ENCODE results near the gene SRD5A2. TPM values are rescaled to one million over a fixed set of nuclear protein-coding genes. Genes with fewer than 3 reads are reported as not detected.

SRD5A2 gene
- total and polyA plus RNA-seq, 2 of the 8 experiments (the other 6 are each of a cell fraction or from before 2014, with no cell fraction given) = 0.02 TPM; not detected in 1

DNA sequence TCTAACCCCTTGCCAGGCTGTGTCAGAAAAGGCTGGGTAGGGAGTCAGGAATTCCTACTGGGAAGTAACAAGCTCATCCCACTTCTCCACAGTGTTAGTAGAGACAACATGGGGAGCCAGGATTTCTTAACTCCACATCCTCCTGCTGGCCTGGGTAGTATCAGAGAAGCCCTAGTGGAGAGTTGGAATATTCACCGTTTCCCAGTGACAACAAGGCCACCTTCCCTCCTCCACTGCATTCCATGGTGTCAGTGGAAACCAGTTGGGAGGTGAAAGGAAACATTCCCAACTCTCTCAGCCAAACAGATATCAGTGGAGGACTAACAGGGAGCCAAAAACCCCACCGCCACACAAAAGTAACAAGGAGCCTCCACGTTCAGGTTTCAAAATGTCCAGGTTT, 41.2 kb downstream of the SRD5A2 start:
- Histone ChIP-seq H3K27me3 (replicated peaks in 1 of 4; ENCODE audit: control insufficient read depth in 3 of 4, extremely low read depth in 1 of 4, insufficient read depth in 3 of 4, low read length in 3 of 4) (no peaks in the 10 kb centered on the region), H2AFZ (ENCODE audit: low read length) (no peak overlapping the region), H3K23me2 (ENCODE audit: low read depth, low read length) (no peaks in the 10 kb centered on the region), H3K79me2 (ENCODE audit: control insufficient read depth in 1 of 2, insufficient read depth in 2 of 2, low read length in 2 of 2) (no peaks in the 10 kb centered on the region), H3K4ac (replicated peaks; ENCODE audit: insufficient read length, low read depth, low read length) (no peak overlapping the region), H3K56ac (replicated peaks; ENCODE audit: insufficient read length, low read depth, low read length) (no peak overlapping the region), H3K18ac (ENCODE audit: extremely low read depth, low read length) (no peak overlapping the region), H2BK120ac (replicated peaks; ENCODE audit: low read depth, low read length) (no peak overlapping the region), H3K9ac (replicated peaks in 1 of 4; ENCODE audit: extremely low read depth in 1 of 4, low read depth in 3 of 4, low read length in 3 of 4) (no peak overlapping the region), H3K79me1 (ENCODE audit: low read depth, low read length) (no peaks in the 10 kb centered on the region), H2BK5ac (ENCODE audit: low read depth, low read length) (no peak overlapping the region), H2BK15ac (ENCODE audit: low read length) (no peak overlapping the region), H3K36me3 (ENCODE audit: control insufficient read depth in 2 of 4, insufficient read depth in 4 of 4, low read length in 3 of 4) (no peaks in the 10 kb centered on the region), H3K23ac (ENCODE audit: insufficient read length) (no peak overlapping the region), H4K5ac (ENCODE audit: insufficient read length, low read depth, low read length) (no peak overlapping the region), H4K91ac (replicated peaks; ENCODE audit: insufficient read length, low read length) (no peak overlapping the region), H4K20me1 (replicated peaks in 1 of 2; ENCODE audit: control insufficient read depth in 1 of 2, insufficient read depth in 2 of 2, low read length in 2 of 2) (no peaks in the 10 kb centered on the region), H2BK20ac (ENCODE audit: low read length) (no peak overlapping the region), H3K27ac (ENCODE audit: low read depth, low read length) (no peak overlapping the region), H3K14ac (ENCODE audit: insufficient read length) (no peak overlapping the region), H3K9me3 (ENCODE audit: insufficient read depth in 2 of 2, low read depth in 1 of 2, low read length in 1 of 2) (peaks cover 11 to 34% of the 10 kb centered on the region in 2 experiments), H3K4me2 (ENCODE audit: insufficient read depth in 1 of 2, low read depth in 2 of 2, low read length in 2 of 2) (no peak overlapping the region), H4K8ac (ENCODE audit: extremely low read depth, insufficient read depth, low read length) (no peak overlapping the region), H2AK5ac (ENCODE audit: low read depth, low read length) (no peak overlapping the region), H3K4me1 (replicated peaks in 1 of 4; ENCODE audit: control insufficient read depth in 3 of 4, insufficient read depth in 4 of 4, low read length in 3 of 4) (peaks cover 0 to 3% (median 0%) of the 10 kb centered on the region in 4 experiments; a peak in 1 of 7 replicates), H2BK12ac (ENCODE audit: low read depth, low read length) (no peak overlapping the region), H3K4me3 (ENCODE audit: extremely low read depth in 1 of 4, insufficient read depth in 2 of 4, low read depth in 3 of 4, low read length in 4 of 4) (no peak overlapping the region)
- CTCF ChIA-PET (ENCODE audit: partially characterized antibody) = no interaction called here
- DNase-seq (ENCODE audit: low read depth in 1 of 2, low spot score in 2 of 2) (no peak), FAIRE-seq (no peak)
- 77% methylated on average over 3 of the region's 3 CpGs; no CpG with 5 or more reads in 1 of the 2 experiments for WGBS, 2 experiments (ENCODE audit: extremely low coverage in 1 of 2, insufficient coverage in 1 of 2, insufficient read length in 1 of 2, insufficient replicate concordance in 2 of 2, low coverage in 1 of 2, low lambda C conversion rate in 2 of 2, missing lambda C conversion rate in 1 of 2)
- POLR2A ChIA-PET (ENCODE audit: partially characterized antibody) = no interaction called here
- TF ChIP-seq KDM5A (IDR thresholded peaks at IDR 0.05; ENCODE audit: low read length) = no peak
- TF ChIP-seq, protein P1, sequence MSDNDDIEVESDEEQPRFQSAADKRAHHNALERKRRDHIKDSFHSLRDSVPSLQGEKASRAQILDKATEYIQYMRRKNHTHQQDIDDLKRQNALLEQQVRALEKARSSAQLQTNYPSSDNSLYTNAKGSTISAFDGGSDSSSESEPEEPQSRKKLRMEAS (IDR thresholded peaks at IDR 0.05) = no peak
- TF ChIP-seq NRF1 (IDR thresholded peaks at IDR 0.05; ENCODE audit: low read depth, low read length) = no peak
- TF ChIP-seq, protein P2, sequence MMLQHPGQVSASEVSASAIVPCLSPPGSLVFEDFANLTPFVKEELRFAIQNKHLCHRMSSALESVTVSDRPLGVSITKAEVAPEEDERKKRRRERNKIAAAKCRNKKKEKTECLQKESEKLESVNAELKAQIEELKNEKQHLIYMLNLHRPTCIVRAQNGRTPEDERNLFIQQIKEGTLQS (IDR thresholded peaks at IDR 0.05; ENCODE audit: insufficient read depth, low read depth, low read length) = no peak
- no peak for TF ChIP-seq SIRT6 (IDR thresholded peaks at IDR 0.05; ENCODE audit: low read length)
- no peak for TF ChIP-seq FOSL1 (IDR thresholded peaks at IDR 0.05; ENCODE audit: insufficient read depth, low read depth, low read length)
- peak in 1 of 2 experiments; percentile 6; a peak in 1 of 4 replicates for TF ChIP-seq RAD21 (IDR thresholded peaks at IDR 0.05 in 1 of 2, conservative IDR thresholded peaks at IDR 0.05 in 1 of 2; ENCODE audit: low read depth in 2 of 2, low read length in 2 of 2)
- TF ChIP-seq SIX5 (IDR thresholded peaks at IDR 0.05; ENCODE audit: low read depth, low read length) = no peak
- no peak for TF ChIP-seq KDM4A (IDR thresholded peaks at IDR 0.05; ENCODE audit: low read depth, low read length, severe bottlenecking)
- TF ChIP-seq, protein P3, sequence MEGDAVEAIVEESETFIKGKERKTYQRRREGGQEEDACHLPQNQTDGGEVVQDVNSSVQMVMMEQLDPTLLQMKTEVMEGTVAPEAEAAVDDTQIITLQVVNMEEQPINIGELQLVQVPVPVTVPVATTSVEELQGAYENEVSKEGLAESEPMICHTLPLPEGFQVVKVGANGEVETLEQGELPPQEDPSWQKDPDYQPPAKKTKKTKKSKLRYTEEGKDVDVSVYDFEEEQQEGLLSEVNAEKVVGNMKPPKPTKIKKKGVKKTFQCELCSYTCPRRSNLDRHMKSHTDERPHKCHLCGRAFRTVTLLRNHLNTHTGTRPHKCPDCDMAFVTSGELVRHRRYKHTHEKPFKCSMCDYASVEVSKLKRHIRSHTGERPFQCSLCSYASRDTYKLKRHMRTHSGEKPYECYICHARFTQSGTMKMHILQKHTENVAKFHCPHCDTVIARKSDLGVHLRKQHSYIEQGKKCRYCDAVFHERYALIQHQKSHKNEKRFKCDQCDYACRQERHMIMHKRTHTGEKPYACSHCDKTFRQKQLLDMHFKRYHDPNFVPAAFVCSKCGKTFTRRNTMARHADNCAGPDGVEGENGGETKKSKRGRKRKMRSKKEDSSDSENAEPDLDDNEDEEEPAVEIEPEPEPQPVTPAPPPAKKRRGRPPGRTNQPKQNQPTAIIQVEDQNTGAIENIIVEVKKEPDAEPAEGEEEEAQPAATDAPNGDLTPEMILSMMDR (IDR thresholded peaks at IDR 0.05; ENCODE audit: control extremely low read depth in 1 of 3, insufficient read depth in 1 of 3, low read depth in 1 of 3, low read length in 3 of 3) = peak in 2 of 3 experiments; percentile 19 to 28; a peak in 2 of 4 replicates
- TF ChIP-seq SUZ12 (IDR thresholded peaks at IDR 0.05; ENCODE audit: low read length) = no peak

Data from H1 (cell line).